ENCODE measurements around the gene ROPN1. TPM values are rescaled to one million over a fixed set of nuclear protein-coding genes. Genes with fewer than 3 reads are reported as not detected.
"Not testable (repeated sequence)": the region's sequence is repeated elsewhere in the genome, so short reads cannot be mapped to it uniquely, and the experiment has no call there.

Gene ROPN1
- total RNA-seq, 6 experiments from 2014 or later, result not detected

DNA sequence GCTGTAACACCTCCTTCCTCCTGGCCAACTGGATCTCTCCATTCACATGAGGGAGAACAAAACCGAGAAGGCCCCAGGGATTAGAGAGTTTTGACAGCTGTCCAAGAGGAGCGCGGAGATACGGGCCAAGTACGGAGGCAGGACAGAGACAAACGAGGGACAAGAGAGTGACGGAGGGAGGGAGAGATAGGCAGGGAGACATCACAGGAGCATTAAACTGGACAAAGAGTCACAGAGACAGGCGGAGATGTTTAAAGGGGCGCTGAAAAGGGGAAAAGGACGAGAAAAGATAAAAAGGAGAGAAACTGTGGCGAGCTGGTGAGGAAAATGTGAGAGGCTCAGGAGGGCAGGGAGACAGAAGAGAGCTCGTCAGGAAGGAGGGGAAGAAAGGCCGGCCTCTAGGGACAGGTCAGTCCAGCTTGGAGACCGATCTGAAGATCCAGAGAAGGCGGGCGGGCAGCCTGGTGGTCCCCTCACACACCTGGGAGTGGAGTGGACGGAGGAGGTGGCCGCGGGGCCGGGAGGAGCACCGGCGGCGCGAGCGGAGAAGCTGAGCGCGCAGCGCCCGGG, 40.5 kb upstream of the ROPN1 start:
- Histone ChIP-seq H3K27ac (peak overlapping the region; percentile 14 to 69 (median 43)), H3K4me3 (peak overlapping the region; percentile 62 to 68 (median 67)), H3K4me1 (peaks cover 0 to 7% (median 0%) of the 10 kb centered on the region in 4 donors), H3K9me3 (no peaks in the 10 kb centered on the region), H3K36me3 (no peaks in the 10 kb centered on the region), H3K27me3 (no peaks in the 10 kb centered on the region)
- DNase-seq, result peak in 2 of 3 donors; percentile 32 to 54
- ATAC-seq, result peak; percentile 14 to 35 (median 18)
- TF ChIP-seq, protein P1, sequence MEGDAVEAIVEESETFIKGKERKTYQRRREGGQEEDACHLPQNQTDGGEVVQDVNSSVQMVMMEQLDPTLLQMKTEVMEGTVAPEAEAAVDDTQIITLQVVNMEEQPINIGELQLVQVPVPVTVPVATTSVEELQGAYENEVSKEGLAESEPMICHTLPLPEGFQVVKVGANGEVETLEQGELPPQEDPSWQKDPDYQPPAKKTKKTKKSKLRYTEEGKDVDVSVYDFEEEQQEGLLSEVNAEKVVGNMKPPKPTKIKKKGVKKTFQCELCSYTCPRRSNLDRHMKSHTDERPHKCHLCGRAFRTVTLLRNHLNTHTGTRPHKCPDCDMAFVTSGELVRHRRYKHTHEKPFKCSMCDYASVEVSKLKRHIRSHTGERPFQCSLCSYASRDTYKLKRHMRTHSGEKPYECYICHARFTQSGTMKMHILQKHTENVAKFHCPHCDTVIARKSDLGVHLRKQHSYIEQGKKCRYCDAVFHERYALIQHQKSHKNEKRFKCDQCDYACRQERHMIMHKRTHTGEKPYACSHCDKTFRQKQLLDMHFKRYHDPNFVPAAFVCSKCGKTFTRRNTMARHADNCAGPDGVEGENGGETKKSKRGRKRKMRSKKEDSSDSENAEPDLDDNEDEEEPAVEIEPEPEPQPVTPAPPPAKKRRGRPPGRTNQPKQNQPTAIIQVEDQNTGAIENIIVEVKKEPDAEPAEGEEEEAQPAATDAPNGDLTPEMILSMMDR (IDR thresholded peaks at IDR 0.05), result no peak
- no peak for TF ChIP-seq POLR2A (IDR thresholded peaks at IDR 0.05)
- 29% methylated on average over 14 of the region's 29 CpGs for WGBS (ENCODE audit: insufficient coverage, low coverage, low lambda C conversion rate, missing lambda C conversion rate)
- intact Hi-C loops (cut with DNase I), result no loop called here

DNA sequence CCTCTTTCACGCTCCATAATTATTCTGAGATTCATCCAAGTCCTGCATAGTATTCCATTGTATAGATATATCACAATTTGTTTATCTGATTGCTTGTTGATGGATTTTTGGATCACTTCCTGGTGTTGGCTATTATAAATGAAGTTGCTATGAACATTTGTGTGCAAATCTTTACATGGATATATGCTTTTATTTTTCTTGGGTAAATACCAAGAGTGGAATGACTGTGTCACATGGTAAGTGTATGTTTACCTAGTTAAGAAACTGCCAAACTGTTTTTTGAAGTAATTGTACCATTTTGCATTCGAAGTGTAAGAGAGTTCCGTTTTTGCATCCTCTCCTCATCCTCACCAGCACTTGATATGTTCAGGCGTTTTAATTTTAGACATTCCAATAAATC, 34.6 kb upstream of the ROPN1 start:
- intact Hi-C loops (cut with DNase I), result loop anchor here in 1 of 2 donors (10.0 kb wide), 1 partner anchor 48 kb away; no protein-coding TSS in a partner anchor
- DNase-seq (no peak), ATAC-seq (no peak)
- Histone ChIP-seq H3K27me3 (no peaks in the 10 kb centered on the region), H3K36me3 (no peaks in the 10 kb centered on the region), H3K9me3 (no peaks in the 10 kb centered on the region), H3K4me3 (no peak overlapping the region), H3K4me1 (no peaks in the 10 kb centered on the region), H3K27ac (no peak overlapping the region)
- TF ChIP-seq POLR2A (IDR thresholded peaks at IDR 0.05), result no peak
- TF ChIP-seq, protein P1 (IDR thresholded peaks at IDR 0.05), result no peak
- 60% methylated on average over 4 of the region's 4 CpGs for whole genome bisulfite sequencing (ENCODE audit: insufficient coverage, low coverage, low lambda C conversion rate, missing lambda C conversion rate)

DNA sequence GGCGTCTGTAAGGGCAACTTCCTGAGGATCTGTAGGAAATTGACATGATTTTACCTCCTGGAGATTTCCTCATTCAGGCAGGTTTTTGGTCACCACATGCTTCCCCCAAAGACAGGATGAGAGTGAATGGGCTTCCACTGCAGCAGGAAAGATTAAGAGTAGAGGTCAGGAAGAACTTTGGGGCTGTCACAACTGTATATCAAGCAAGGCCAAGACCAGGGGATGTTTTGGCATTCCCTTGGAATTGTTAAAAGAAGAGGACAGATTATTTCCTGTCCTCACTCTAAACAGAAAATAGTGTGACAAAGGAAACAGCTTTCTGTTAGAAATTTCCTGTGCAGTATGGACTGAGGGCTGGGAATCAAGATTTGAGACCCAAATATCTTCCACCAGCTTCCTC, 31.6 kb upstream of the ROPN1 start:
- not testable (repeated sequence) for H3K4me3 ChIP-seq, H3K9me3 ChIP-seq, H3K27me3 ChIP-seq, H3K36me3 ChIP-seq, H3K4me1 ChIP-seq, DNase-seq, H3K27ac ChIP-seq
- intact Hi-C loops (cut with DNase I), result loop anchor here in 1 of 2 donors (10.0 kb wide), 1 partner anchor 51 kb away; no protein-coding TSS in a partner anchor
- peak; percentile 43 to 79 (median 60) for ATAC-seq
- 43% methylated on average over 1 of the region's 1 CpG for WGBS (ENCODE audit: insufficient coverage, low coverage, low lambda C conversion rate, missing lambda C conversion rate)

DNA sequence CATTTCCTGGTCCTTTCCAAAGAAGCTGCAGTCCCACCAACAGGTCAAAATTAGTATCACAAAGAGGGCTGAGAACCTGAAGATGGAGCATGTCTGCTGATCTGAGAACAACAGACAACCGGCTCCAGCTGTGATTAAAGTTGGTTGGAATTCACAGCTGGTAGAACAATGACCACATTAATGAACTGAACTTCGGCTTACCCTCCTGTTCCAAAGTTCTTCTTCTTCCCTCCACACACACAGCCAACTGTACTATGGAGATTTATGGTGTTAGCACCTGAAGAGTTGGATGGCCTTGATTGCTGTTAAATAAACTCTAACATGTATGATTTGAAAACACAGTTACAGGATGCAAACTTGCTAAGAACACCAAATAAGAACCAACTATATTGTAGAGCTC, 27.4 kb upstream of the ROPN1 start:
- Histone ChIP-seq H3K27ac (no peak overlapping the region), H3K36me3 (no peaks in the 10 kb centered on the region), H3K9me3 (no peaks in the 10 kb centered on the region), H3K4me3 (no peak overlapping the region), H3K27me3 (no peaks in the 10 kb centered on the region), H3K4me1 (peaks cover 0 to 10% (median 0%) of the 10 kb centered on the region in 4 donors)
- intact Hi-C loops (cut with DNase I), result no loop called here
- TF ChIP-seq, protein P1 (IDR thresholded peaks at IDR 0.05), result no peak
- TF ChIP-seq POLR2A (IDR thresholded peaks at IDR 0.05), result no peak
- no CpG with 5 or more reads among the region's 2 CpGs for WGBS (ENCODE audit: insufficient coverage, low coverage, low lambda C conversion rate, missing lambda C conversion rate)
- DNase-seq (no peak), ATAC-seq (no peak)

DNA sequence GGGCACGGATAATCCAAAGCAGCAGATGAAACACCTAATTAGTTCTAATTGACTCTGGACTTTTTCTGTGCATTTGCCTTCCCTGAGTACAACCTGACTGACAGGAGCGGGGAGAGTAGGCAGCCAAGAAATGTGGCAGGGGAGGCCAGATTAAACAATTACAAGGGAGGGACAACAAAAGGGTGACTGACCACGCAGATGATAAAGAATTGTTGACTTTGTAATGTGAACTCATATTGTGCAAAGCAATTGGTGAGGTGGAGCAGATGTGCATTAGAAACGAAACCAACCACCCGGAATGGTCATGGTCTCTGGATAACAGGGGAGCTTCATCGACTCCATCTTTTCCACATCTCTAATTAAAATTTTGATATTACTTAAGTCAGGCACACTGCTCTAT, 25.6 kb upstream of the ROPN1 start:
- H3K4me1 ChIP-seq; H3K9me3 ChIP-seq; H3K36me3 ChIP-seq; H3K27me3 ChIP-seq; H3K4me3 ChIP-seq; intact Hi-C loops (cut with DNase I); DNase-seq; H3K27ac ChIP-seq: not testable (repeated sequence)
- peak; percentile 92 to 96 (median 94) for ATAC-seq
- 33% methylated on average over 6 of the region's 6 CpGs for WGBS (ENCODE audit: insufficient coverage, low coverage, low lambda C conversion rate, missing lambda C conversion rate)

Data from right lobe of liver (tissue), 6 donors.